WTC11 (cell line): Measurements from ENCODE around the gene CELSR3.

Experiments
- CTCF ChIP-seq: fragments of 200-600 bp; IDR thresholded peaks from 2 replicates; pipeline ENCODE4 v1.8.0; 2022; ENCODE audit warnings: antibody characterized with exemption
- PREB ChIP-seq: sonication (generic); formaldehyde crosslinking; IDR thresholded peaks from 2 replicates; pipeline ENCODE4 v1.8.1; 2022; ENCODE audit warnings: mild to moderate bottlenecking, missing genetic modification reagents, moderate library complexity, borderline replicate concordance
- USF2 ChIP-seq: sonication (generic); formaldehyde crosslinking; IDR thresholded peaks from 2 replicates; pipeline ENCODE4 v1.8.1; 2023; ENCODE audit warnings: mild to moderate bottlenecking, missing genetic modification reagents, moderate library complexity

DNA sequence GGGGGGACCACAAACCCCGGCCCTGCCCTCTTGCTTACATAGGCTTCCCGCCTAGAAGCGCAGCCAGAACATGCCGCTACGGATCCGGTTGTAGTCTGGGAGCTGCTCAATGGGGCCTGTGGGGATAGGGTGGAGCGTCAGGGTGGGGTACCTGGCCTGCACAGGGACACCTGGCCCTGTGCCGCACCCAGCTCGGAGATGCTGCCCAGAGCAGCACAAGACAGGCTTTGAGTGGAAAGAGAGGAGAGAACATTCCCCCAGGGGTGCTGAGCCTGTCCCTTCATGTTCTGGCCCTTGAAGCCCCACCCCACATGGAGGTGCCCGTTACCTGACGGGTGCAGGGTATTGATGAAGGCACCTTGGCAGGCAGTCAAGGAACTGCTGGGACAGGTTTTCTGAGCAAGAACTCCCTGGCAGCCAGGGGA lies 63.6 kb downstream of the CELSR3 start:
- TF ChIP-seq PREB (CRISPR knock-in tag) (no peak), USF2 (no peak), CTCF (no peak)
